GM19324 (cell line): ENCODE data around the gene FCRL1.
A peak's percentile ranks its signal among the peaks of the same experiment; 100 is the strongest.

Experiments used
- ATAC-seq: cut with Tn5 transposase; IDR thresholded peaks from one replicate; pipeline ENCODE4 v1.9.1; 2021; ENCODE audit warnings: mild to moderate bottlenecking, moderate library complexity; ENCODE audit not compliant: unreplicated experiment, low FRiP score

FCRL1 gene

GRCh38 chr1:157819896-157820295 lies at the start of gene FCRL1:
Gene FCRL1 (minus strand): TSS chr1:157820120. CDS start chr1:157820037, 83 bp downstream.
- ATAC-seq = no peak

- ATAC-seq = no peak
Measured at GRCh38 chr1:157868654-157869053, 48.7 kb upstream of the FCRL1 start.

- no peak for ATAC-seq
Measured at GRCh38 chr1:157862114-157863070, 42.5 kb upstream of the FCRL1 start.

- ATAC-seq = peak; percentile 80
Measured at GRCh38 chr1:157856538-157856937, 36.6 kb upstream of the FCRL1 start.

GRCh38 chr1:157852476-157852875 lies 32.6 kb upstream of the FCRL1 start:
- no peak for ATAC-seq

GRCh38 chr1:157849229-157849875 lies 29.4 kb upstream of the FCRL1 start:
- ATAC-seq = peak; percentile 61

- no peak for ATAC-seq
Measured at GRCh38 chr1:157844089-157844830, 24.3 kb upstream of the FCRL1 start.

- ATAC-seq = no peak
Measured at GRCh38 chr1:157842939-157843338, 23.0 kb upstream of the FCRL1 start.

GRCh38 chr1:157841708-157842107 lies 21.8 kb upstream of the FCRL1 start, which contains the start of gene CD5L:
Gene CD5L (minus strand): TSS chr1:157841808. CDS start chr1:157841701, 107 bp downstream.
- ATAC-seq = no peak

- ATAC-seq = no peak
Measured at GRCh38 chr1:157838966-157839365, 19.0 kb upstream of the FCRL1 start.

- ATAC-seq = no peak
Measured at GRCh38 chr1:157834430-157834829, 14.5 kb upstream of the FCRL1 start.

GRCh38 chr1:157833145-157833544 lies 13.2 kb upstream of the FCRL1 start:
- ATAC-seq = no peak

- ATAC-seq = no peak
Measured at GRCh38 chr1:157831968-157832626, 12.2 kb upstream of the FCRL1 start.

GRCh38 chr1:157830887-157831286 lies 11.0 kb upstream of the FCRL1 start:
- ATAC-seq = no peak

- ATAC-seq = no peak
Measured at GRCh38 chr1:157829711-157830110, 9.8 kb upstream of the FCRL1 start.

GRCh38 chr1:157829210-157829609 lies 9.3 kb upstream of the FCRL1 start:
- ATAC-seq = no peak

GRCh38 chr1:157820299-157820698 lies 379 bp upstream of the FCRL1 start:
- no peak for ATAC-seq

GRCh38 chr1:157819215-157819614 lies 705 bp downstream of the FCRL1 start:
- ATAC-seq = no peak

- ATAC-seq = no peak
Measured at GRCh38 chr1:157813269-157813668, 6.7 kb downstream of the FCRL1 start.

GRCh38 chr1:157806431-157807149 lies 13.3 kb downstream of the FCRL1 start:
- ATAC-seq = peak; percentile 90
